Stimulated activated CD4-positive, alpha-beta T cell treated with anti-CD3 and anti-CD28 coated beads, Interleukin-12 subunit alpha, Interleukin-12 subunit beta, amount 100 ng/mL, for 24 hours (primary cell): ENCODE measurements around the gene ETV6.

Experiments
- DNase-seq, 2 experiments: peaks; one replicate each; pipeline ENCODE4 v3.0.0-alpha.2; 2020; ENCODE audit warnings: low read depth in 2 of 2

The ETV6 gene

GRCh38 chr12:11801643-11802042 is 152.2 kb downstream of the ETV6 start:
- no peak for DNase-seq

- DNase-seq: no peak
These were observed 154.7 kb downstream of the ETV6 start for GRCh38 chr12:11804130-11804529.

- DNase-seq: no peak
These were observed 155.6 kb downstream of the ETV6 start for GRCh38 chr12:11805043-11805442.

- DNase-seq: no peak
These were observed 156.2 kb downstream of the ETV6 start for GRCh38 chr12:11805680-11806079.

- DNase-seq: no peak
These were observed 158.0 kb downstream of the ETV6 start for GRCh38 chr12:11807458-11807857.

GRCh38 chr12:11808931-11809330 is 159.5 kb downstream of the ETV6 start:
- no peak for DNase-seq

GRCh38 chr12:11810206-11810545 is 160.7 kb downstream of the ETV6 start:
- no peak for DNase-seq

- no peak for DNase-seq
These were observed 161.5 kb downstream of the ETV6 start for GRCh38 chr12:11811008-11811407.

GRCh38 chr12:11812241-11812585 is 162.7 kb downstream of the ETV6 start:
- DNase-seq: no peak

DNA sequence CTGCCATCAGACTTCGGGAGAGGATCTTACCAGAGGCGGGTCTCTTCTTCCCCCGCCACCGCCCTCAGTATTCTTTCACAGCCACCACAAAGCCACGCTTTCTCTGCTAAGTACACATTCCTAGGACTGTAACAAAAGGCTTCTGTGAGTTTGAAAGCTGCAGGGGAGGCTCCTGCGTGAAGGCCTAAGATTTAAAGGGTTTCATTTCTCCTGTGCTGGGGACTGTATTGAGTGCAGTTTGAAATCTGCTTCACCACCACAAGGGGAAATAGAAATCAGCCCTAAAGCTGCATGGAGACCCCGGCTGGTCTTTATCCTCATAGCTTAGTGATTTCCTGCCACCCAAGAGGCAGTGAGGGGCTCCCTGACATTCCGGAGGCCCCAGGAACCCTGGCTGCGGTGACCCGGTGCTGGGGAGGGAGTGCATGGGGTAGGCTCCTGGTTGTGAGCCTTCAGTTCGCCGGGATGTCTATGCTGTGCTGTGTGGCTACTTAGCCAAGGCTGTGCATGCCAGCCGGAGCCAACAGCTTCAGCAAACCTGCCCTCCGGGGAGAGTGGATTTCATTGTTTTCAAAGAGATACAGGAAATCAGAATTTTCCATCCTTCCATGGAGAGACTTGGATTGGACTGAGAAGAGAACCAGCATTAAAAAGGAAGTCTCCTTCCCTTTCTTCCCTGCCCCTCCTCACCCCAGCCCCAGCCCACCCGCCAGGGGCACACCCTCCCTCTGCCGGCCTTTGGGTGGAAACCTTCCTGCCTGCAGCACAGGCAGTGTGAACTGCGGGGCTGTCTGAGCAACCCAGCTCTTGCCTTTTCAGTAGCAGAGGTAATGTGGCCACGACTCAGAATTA is 163.3 kb downstream of the ETV6 start:
- DNase-seq: no peak

GRCh38 chr12:11813438-11813813 is 164.0 kb downstream of the ETV6 start:
- no peak for DNase-seq

DNA sequence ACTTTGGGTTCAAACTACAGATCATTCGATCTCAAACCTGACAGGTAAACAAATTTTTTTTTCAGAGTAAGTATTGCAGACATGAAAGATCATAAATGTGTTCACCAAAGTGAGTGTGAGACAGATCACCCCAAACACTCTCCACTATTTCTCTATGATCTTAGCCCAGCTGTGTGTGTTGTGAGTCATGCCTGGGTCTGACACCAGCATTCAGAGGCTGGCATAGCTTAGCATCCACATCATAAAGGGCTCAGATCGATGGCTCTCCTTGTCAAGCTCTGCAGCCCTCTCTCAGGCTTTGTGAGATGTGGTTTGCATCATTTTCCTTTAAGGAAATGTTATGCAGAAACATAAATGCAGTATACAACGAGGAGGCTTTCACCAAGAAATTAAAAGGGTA is 164.9 kb downstream of the ETV6 start:
- no peak for DNase-seq

DNA sequence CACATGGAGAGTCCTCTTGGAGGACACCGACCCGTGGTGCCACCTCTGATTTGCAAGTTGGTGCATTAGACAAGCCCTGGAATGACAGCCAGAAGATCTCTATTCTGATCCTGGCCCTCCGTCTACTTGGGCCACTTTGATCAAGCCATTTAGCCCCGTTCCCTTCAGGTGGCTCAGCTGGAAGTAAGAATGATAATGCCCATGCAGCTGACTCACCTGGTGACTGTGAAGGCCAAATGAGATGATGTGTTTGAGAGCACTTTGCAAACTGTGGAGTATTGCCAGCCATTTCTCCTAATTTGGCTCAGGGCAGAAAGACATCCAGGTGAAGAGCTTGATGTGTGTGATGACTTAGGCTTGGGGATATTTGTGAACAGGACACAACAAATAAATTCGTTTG is 165.9 kb downstream of the ETV6 start:
- no peak for DNase-seq

GRCh38 chr12:11819643-11820042 is 170.2 kb downstream of the ETV6 start:
- DNase-seq: no peak

DNA sequence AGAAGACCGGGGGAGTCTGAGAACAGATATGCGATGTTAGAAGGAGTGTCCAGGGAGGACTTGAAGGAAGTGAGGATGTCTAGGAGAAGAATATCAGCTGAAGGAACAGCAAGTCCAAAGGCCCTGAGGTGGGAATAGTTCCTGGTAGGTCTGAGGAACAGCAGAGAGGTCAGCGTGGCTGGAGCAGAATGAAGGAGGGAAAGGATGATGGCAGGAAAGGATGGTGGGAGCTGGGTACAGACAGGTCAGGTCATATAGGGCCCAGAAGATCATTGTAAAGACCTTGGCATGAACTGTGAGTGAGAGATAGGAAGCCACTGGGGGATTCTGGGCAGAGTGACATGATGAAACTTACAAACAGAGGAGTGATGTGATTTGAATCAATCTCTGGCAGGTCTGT is 171.0 kb downstream of the ETV6 start:
- DNase-seq: no peak

- DNase-seq: no peak
These were observed 172.1 kb downstream of the ETV6 start for GRCh38 chr12:11821386-11822080.

DNA sequence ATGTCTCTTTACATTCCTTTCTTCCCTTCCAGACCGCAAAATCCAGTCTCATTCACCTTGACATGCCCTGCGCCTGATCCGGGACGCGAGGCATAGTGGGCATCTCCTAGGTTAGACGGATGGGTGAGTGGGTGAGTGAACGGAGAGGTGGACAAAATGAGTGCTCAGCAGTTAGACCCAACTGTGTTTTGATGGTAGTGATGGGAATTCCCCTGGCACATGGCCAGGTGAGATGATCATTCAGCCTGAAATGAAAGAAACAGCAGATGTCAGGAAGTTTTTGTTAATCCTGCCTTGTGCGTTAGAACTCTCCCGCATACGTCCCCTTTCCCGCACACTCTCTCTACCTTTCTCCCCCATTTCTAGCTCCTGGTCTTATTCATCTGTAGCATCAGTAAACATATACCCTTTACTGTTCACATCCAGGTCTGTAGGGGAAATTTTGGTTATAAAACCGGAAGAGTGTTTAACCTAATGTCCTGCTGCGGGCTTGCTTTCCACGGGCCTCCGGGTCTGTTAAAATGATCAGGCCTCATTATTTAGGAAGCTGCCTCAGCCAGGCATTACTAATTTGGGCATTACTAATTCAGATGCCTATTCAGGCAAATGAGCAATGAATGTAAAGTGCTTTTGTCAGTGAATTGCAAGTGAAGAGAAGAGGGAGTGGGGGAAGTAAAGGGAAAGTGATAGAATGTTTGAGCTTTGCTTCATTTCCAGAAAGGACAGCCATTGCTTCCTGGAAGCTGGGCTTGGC is 172.8 kb downstream of the ETV6 start:
- DNase-seq: peak in 1 of 2 experiments; percentile 45

- DNase-seq: no peak
These were observed 173.6 kb downstream of the ETV6 start for GRCh38 chr12:11823043-11823442.

DNA sequence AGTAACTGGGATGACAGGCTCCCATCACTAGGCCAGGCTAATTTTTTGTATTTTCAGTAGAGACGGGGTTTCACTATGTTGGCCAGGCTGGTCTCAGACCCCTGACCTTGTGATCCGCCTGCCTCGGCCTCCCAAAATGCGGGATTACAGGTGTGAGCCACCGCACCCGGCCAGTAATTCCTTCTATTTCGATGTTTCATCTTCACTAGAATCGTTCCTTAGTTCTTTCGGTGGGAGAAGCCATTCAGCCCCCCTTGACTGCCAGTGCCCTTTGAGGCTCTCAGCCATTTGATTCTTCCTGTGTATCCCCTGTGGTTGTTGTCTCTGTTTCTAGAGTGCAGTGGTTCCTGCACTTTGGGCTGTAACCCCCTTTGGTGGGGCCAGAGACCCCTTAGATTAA is 174.1 kb downstream of the ETV6 start:
- no peak for DNase-seq

DNA sequence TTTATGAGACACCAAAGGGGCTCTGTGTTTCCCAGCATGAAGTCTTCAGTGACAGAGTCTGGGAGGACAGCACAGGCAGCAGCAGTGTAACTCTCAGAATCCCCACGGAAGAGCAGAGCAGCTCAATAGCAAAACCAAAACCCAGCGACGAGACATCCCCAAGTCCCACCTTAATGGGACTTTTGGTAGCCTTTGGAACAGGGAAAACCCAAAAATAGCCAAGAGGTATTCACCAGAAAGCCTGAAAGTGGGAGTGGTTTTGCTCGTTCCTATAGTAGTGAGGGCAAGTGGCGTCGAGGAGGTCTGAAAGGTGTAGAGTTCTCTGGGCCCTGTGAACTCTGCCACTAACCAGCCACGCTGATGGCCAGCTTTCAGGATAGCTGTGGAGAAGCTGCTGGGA is 174.6 kb downstream of the ETV6 start:
- no peak for DNase-seq

DNA sequence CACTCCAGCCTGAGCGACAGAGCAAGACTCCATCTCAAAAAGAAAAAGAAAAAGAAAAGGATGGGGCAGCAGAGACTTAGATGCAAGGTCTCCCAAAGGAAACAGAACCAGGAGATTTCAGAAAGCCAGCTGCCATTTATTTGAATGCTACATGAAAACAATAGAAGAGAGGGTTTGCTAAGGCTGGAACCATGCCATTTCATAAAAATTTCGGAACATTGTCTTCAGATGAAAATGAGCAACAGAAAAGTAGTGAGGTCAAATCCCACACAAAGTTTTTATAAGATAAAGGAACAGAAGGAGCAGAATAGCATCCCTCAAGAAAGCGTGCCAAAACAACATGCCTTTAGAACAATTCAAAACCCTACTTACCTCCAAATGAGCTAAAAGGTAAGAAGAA is 175.3 kb downstream of the ETV6 start:
- no peak for DNase-seq

DNA sequence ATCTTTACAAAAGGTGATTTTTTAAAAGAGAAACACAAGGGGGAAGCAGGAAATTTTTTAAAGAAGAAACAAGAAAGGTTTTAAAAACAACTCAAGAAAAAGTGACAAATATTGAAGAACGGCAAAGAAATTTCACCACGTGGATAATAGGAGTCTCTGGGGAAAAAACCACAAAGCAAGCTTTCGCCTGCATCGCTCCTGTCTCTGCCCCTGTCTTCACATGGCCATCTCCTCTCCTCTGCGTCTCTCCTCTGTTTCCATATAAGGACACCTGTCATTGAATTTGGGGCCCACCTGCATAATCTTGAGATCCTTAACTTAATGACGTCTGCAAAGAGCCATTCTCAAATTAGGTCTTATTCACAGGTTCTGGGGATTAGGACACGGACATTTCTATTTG is 175.8 kb downstream of the ETV6 start:
- DNase-seq: no peak

DNA sequence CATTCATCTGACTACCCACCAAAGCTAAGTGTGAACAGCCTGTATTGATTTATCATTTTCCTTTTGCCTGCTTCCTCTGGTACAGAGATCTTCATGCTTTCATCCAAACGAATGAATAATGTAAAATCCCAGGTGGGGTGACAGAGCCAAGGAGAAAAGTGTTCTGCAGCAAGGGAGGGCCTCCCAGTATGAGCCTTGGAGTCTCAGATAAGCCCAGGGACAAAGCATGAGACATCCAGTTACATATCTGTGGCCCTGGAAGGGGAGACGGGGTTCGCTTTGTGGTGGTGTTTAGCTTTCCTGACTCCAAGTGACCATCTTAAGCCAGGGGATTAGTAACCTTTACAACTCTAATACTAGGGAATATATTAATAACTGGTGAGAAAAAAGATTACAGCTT is 177.1 kb downstream of the ETV6 start:
- no peak for DNase-seq
